Measurements from ENCODE around the gene DRC7. TPM values are rescaled to one million over a fixed set of nuclear protein-coding genes. Genes with fewer than 3 reads are reported as not detected.

The DRC7 gene
- total RNA-seq (2013; cell fraction: nucleolus; rRNA removed): not detected in 2 replicates
- total RNA-seq (2014; rRNA removed) (not detected in 2 replicates), total RNA-seq (2014; rRNA removed; fragmentation: Illumina TruSeq; extraction: Trizol) (0.49 TPM in 1 of 2 replicates, not detected in the other), total RNA-seq (2021) (0.44 TPM in 1 of 2 replicates, not detected in the other), polyA plus RNA-seq (2011; rRNA removed) (0.10 TPM in 1 of 2 replicates, not detected in the other), polyA plus RNA-seq (2014; fragmentation: Illumina TruSeq; extraction: Trizol) (0.06 TPM in 1 of 2 replicates, not detected in the other), polyA plus RNA-seq (2014; fragmentation: Nextera tagmentation; extraction: Ambion mirVana) (under 1 TPM in 1 of 2 experiments, not detected in 1; 0.06 TPM), polyA plus RNA-seq (2014; rRNA removed) (0.18 TPM in 1 of 2 replicates, not detected in the other), polyA plus RNA-seq (2016; fragmentation: Nextera tagmentation; extraction: Ambion mirVana) (not detected), polyA minus RNA-seq (2011; rRNA and poly(A)+ RNA removed) (not detected in 2 replicates), Bru-seq, nascent RNA (percentile 17 among the genes with signal in this experiment), BruChase-seq, experiment 1, labeled RNA remaining after a 6-hour chase (percentile 13 among the genes with signal in this experiment), BruChase-seq, experiment 2, labeled RNA remaining after a 2-hour chase (percentile 11 among the genes with signal in this experiment)
- polyA plus RNA-seq (2011; ENCODE audit: low read depth): not detected
- 0.04 TPM in 1 of 2 replicates, not detected in the other for polyA plus RNA-seq (2011; cell fraction: cytosol; rRNA removed)
- polyA plus RNA-seq (2011; cell fraction: nucleus; rRNA removed): 0.07 and 0.09 TPM in 2 replicates
- polyA plus RNA-seq (2012): not detected in 2 replicates
- polyA minus RNA-seq (2011; cell fraction: cytosol; rRNA and poly(A)+ RNA removed): not detected in 2 replicates
- polyA minus RNA-seq (2011; cell fraction: nucleus; rRNA and poly(A)+ RNA removed): not detected in 2 replicates
- long read RNA-seq, experiment 1: 0 reads
- long read RNA-seq, experiment 2: 0 reads

DNA sequence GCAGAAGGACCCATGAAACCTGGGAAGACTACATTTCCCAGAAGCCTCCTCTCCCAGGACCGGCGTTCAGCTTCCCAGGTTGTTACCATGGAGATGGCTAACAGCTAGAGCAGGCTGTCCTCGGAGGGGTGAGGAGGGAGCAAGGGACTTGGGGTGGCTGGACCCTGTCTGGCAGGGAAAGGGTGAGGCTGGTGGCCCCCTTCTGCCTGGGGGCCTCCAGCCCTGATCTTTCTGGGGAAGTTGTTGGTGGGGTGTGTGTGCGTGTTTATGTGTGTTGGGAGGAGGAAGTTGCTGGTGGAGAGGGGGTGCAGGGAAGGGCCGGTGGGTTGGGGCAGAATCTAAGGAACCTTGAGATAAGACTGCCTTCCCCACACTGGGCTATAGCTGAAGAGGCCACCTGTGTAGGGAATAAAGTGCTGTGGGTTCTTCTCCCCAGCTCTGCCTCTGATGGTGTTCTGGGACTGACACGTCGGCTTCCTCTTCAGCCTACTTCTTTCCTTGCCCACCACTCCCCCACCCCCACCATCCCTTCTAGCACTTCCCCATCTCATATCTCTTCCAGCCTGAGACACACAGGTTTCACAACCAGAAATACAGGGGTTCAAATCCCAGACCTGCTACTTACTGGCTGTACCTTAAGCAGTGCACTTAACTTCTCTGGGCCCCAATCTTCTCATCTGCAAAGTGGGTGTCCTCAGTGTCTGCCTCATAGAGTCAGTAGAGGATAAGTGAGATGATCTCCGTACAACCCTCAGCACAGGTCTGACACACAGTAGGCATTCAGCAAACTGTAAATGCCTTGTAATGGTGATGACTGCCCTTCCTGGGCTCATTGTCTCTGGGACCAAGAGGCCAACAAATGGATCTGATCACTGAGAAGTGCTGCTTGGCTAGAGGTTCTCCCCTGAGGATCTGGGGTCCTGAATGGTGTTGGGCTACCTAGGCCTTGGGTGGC lies at the start of gene DRC7:
DRC7 (plus strand) TSS at position 82 of the 955 bp plus-strand sequence. CDS start 3,144 bp downstream, outside the sequence.
- H3K79me2 ChIP-seq (ENCODE audit: control insufficient read depth, insufficient read depth, low read length): no peaks in the 10 kb centered on the region
- ATAC-seq: peak; percentile 68
- no peak within 1 kb of the TSS for H3K27ac ChIP-seq (ENCODE audit: control insufficient read depth, insufficient read depth)
- no peak for FAIRE-seq
- in situ Hi-C loops (cut with MboI): no loop called here
- TF ChIP-seq BMI1 (IDR thresholded peaks at IDR 0.05; ENCODE audit: borderline replicate concordance) (peak; percentile 83), HDAC6 (IDR thresholded peaks at IDR 0.05; ENCODE audit: unreplicated experiment) (no peak), IKZF1 (conservative IDR thresholded peaks at IDR 0.05) (peak; percentile 26; the same call in 1 of the 2 replicates), SIX5 (IDR thresholded peaks at IDR 0.05; ENCODE audit: low read depth, low read length, severe bottlenecking) (peak; percentile 77), HDGF (IDR thresholded peaks at IDR 0.05) (0 out of 2 replicates have a peak, but pooled peaks have one; percentile 44), GABPA (IDR thresholded peaks at IDR 0.05; ENCODE audit: low read depth) (peak; percentile 79), HCFC1 (IDR thresholded peaks at IDR 0.05; ENCODE audit: low read length) (peak; percentile 70), CBX3 (IDR thresholded peaks at IDR 0.05; ENCODE audit: borderline replicate concordance, low read depth) (no peak), E4F1 (IDR thresholded peaks at IDR 0.05; ENCODE audit: borderline replicate concordance, partially characterized antibody) (no peak), NR2C1 (IDR thresholded peaks at IDR 0.05) (peak; percentile 91)
- intact Hi-C loops (cut with micrococcal nuclease; ENCODE audit: unreplicated experiment): no loop called here
- H3K4me2 ChIP-seq (ENCODE audit: control insufficient read depth, insufficient read depth): peak within 1 kb of the TSS; percentile 34; the same call in 1 of the 2 replicates
- no TSS peak for BruUV-seq (replicated peaks)
- no peaks in the 10 kb centered on the region; a peak in 1 of 4 replicates for H3K27me3 ChIP-seq (replicated peaks in 1 of 2; ENCODE audit: control insufficient read depth in 2 of 2, insufficient read depth in 2 of 2, low read length in 1 of 2)
- H3K4me1 ChIP-seq (ENCODE audit: control insufficient read depth, insufficient read depth, low read length): peaks cover 6% of the 10 kb centered on the region
- ChIA-PET SMC1A (ENCODE audit: uncharacterized antibody, unreplicated experiment) (interaction anchor here (0.6 to 1.1 kb wide), 2 partner anchors 41 to 113 kb away, joined by 3 read pairs; partner anchors contain the start of gene KATNB1), POLR2A (no interaction called here), RAD21 (ENCODE audit: unreplicated experiment) (interaction anchor here (0.6 kb wide), 1 partner anchor 208 kb away, joined by 4 read pairs; no protein-coding TSS in a partner anchor), CTCF (no interaction called here)
- H3K36me3 ChIP-seq (ENCODE audit: control insufficient read depth in 2 of 2, insufficient read depth in 2 of 2, low read length in 1 of 2): no peaks in the 10 kb centered on the region
- H3K4me3 ChIP-seq: no peak within 1 kb of the TSS
- no peak for DNase-seq (ENCODE audit: low read depth, low spot score)
- no peaks in the 10 kb centered on the region for H4K20me1 ChIP-seq (ENCODE audit: control insufficient read depth, insufficient read depth)
- H3K9ac ChIP-seq (ENCODE audit: control insufficient read depth, insufficient read depth, low read length): no peak within 1 kb of the TSS
- H2AFZ ChIP-seq (ENCODE audit: control insufficient read depth, low read depth, low read length): peak within 1 kb of the TSS; percentile 45
- WGBS (ENCODE audit: insufficient coverage, insufficient replicate concordance, low lambda C conversion rate, missing lambda C conversion rate): 17% methylated on average over 6 of the region's 8 CpGs
- no peaks in the 10 kb centered on the region for H3K9me3 ChIP-seq (replicated peaks; ENCODE audit: control insufficient read depth, insufficient read depth, low read length)
